HG03045 (cell line): ENCODE measurements around the gene HOPX.
"Not testable (repeated sequence)": the region's sequence is repeated elsewhere in the genome, so short reads cannot be mapped to it uniquely, and the experiment has no call there.

Source experiments
- ATAC-seq: cut with Tn5 transposase; IDR thresholded peaks from one replicate; pipeline ENCODE4 v1.9.1; 2021; ENCODE audit warnings: mild to moderate bottlenecking, moderate library complexity; ENCODE audit not compliant: unreplicated experiment

The HOPX gene

GRCh38 chr4:56689201-56689969, 8.3 kb upstream of the HOPX start:
- ATAC-seq, result no peak

GRCh38 chr4:56688094-56688647, 7.1 kb upstream of the HOPX start:
- ATAC-seq, result no peak

GRCh38 chr4:56686537-56687231, 5.6 kb upstream of the HOPX start:
- no peak for ATAC-seq

GRCh38 chr4:56684320-56685050, 3.4 kb upstream of the HOPX start:
- ATAC-seq, result no peak

- no peak for ATAC-seq
Measured at GRCh38 chr4:56683455-56683854, 2.4 kb upstream of the HOPX start.

GRCh38 chr4:56681853-56682525, 893 bp upstream of the HOPX start:
- ATAC-seq, result no peak

GRCh38 chr4:56680266-56680665, 830 bp downstream of the HOPX start:
- no peak for ATAC-seq

- no peak for ATAC-seq
Measured at GRCh38 chr4:56677711-56678110, 3.4 kb downstream of the HOPX start.

GRCh38 chr4:56674984-56675383, 6.1 kb downstream of the HOPX start:
- no peak for ATAC-seq

GRCh38 chr4:56671860-56672259, 9.2 kb downstream of the HOPX start:
- no peak for ATAC-seq

GRCh38 chr4:56671373-56671772, 9.7 kb downstream of the HOPX start:
- no peak for ATAC-seq

GRCh38 chr4:56668267-56668666, 12.8 kb downstream of the HOPX start:
- ATAC-seq, result no peak

- ATAC-seq, result not testable (repeated sequence)
Measured at GRCh38 chr4:56667396-56667795, 13.7 kb downstream of the HOPX start.

GRCh38 chr4:56666279-56666678, 14.8 kb downstream of the HOPX start:
- no peak for ATAC-seq

GRCh38 chr4:56665781-56666180, 15.3 kb downstream of the HOPX start:
- ATAC-seq, result no peak

- no peak for ATAC-seq
Measured at GRCh38 chr4:56662782-56663468, 18.2 kb downstream of the HOPX start.

GRCh38 chr4:56659946-56660345, 21.1 kb downstream of the HOPX start:
- no peak for ATAC-seq

- no peak for ATAC-seq
Measured at GRCh38 chr4:56658528-56658927, 22.6 kb downstream of the HOPX start.

GRCh38 chr4:56657818-56658217, 23.3 kb downstream of the HOPX start:
- no peak for ATAC-seq

GRCh38 chr4:56657128-56657527, 24.0 kb downstream of the HOPX start:
- ATAC-seq, result no peak

- ATAC-seq, result no peak
Measured at GRCh38 chr4:56656346-56656643, 24.8 kb downstream of the HOPX start.
